ENCODE measurements around the gene DHX8. TPM values are rescaled to one million over a fixed set of nuclear protein-coding genes. Genes with fewer than 3 reads are reported as not detected.

DHX8 gene
- total RNA-seq, 2 donors from 2014 or later, result 37.2 to 43.6 TPM

DNA sequence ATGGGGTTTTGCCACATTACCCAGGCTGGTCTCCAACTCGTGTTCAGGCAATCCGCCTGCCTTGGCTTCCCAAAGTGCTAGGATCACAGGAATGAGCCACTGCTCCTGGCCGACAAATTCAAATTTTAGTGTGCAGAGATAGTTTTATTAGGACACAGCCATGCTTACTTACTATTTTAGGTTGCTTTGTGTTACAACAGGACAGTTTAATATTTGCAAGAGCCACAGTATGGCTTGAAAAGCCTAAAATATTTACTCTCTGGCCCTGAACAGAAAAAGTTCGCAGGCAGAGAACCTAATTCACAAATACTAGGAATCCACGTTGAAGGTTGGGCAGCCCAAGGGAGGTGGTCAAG lies 75.0 kb downstream of the DHX8 start:
- Histone ChIP-seq H3K4me1 (ENCODE audit: control insufficient read depth in 1 of 2, low read depth in 2 of 2) (no peaks in the 10 kb centered on the region), H3K27me3 (replicated peaks; ENCODE audit: insufficient read depth) (no peaks in the 10 kb centered on the region), H3K27ac (no peak overlapping the region), H3K9me3 (no peaks in the 10 kb centered on the region), H3K36me3 (no peaks in the 10 kb centered on the region), H3K4me3 (no peak overlapping the region)
- DNase-seq (ENCODE audit: low spot score) (no peak), ATAC-seq (ENCODE audit: insufficient number of reproducible peaks, low FRiP score, low read depth) (no peak)
- TF ChIP-seq, protein P1, sequence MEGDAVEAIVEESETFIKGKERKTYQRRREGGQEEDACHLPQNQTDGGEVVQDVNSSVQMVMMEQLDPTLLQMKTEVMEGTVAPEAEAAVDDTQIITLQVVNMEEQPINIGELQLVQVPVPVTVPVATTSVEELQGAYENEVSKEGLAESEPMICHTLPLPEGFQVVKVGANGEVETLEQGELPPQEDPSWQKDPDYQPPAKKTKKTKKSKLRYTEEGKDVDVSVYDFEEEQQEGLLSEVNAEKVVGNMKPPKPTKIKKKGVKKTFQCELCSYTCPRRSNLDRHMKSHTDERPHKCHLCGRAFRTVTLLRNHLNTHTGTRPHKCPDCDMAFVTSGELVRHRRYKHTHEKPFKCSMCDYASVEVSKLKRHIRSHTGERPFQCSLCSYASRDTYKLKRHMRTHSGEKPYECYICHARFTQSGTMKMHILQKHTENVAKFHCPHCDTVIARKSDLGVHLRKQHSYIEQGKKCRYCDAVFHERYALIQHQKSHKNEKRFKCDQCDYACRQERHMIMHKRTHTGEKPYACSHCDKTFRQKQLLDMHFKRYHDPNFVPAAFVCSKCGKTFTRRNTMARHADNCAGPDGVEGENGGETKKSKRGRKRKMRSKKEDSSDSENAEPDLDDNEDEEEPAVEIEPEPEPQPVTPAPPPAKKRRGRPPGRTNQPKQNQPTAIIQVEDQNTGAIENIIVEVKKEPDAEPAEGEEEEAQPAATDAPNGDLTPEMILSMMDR (IDR thresholded peaks at IDR 0.05), result no peak

- H3K27me3 ChIP-seq (replicated peaks; ENCODE audit: insufficient read depth), result no peaks in the 10 kb centered on the region
- no peak for DNase-seq (ENCODE audit: low spot score)
These were observed 75.5 kb downstream of the DHX8 start for GRCh38 chr17:43559161-43559816.

GRCh38 chr17:43560461-43561427 lies 77.0 kb downstream of the DHX8 start:
- TF ChIP-seq, protein P1 (IDR thresholded peaks at IDR 0.05), result no peak
- no peak for DNase-seq (ENCODE audit: low spot score)

More at GRCh38 chr17:43559161-43559816, 75.5 kb downstream of the DHX8 start:
- TF ChIP-seq, protein P1 (IDR thresholded peaks at IDR 0.05), result no peak
- no peaks in the 10 kb centered on the region for H3K9me3 ChIP-seq
- ATAC-seq (ENCODE audit: insufficient number of reproducible peaks, low FRiP score, low read depth), result no peak
- H3K27ac ChIP-seq, result no peak overlapping the region
- no peaks in the 10 kb centered on the region for H3K4me1 ChIP-seq (ENCODE audit: control insufficient read depth in 1 of 2, low read depth in 2 of 2)
- no peaks in the 10 kb centered on the region for H3K36me3 ChIP-seq
- no peak overlapping the region for H3K4me3 ChIP-seq

GRCh38 chr17:43562679-43563599 lies 79.2 kb downstream of the DHX8 start:
- no peak for DNase-seq (ENCODE audit: low spot score)
- TF ChIP-seq, protein P1 (IDR thresholded peaks at IDR 0.05), result no peak
- H3K27ac ChIP-seq, result no peak overlapping the region

More at GRCh38 chr17:43560461-43561427, 77.0 kb downstream of the DHX8 start:
- no peaks in the 10 kb centered on the region for H3K4me1 ChIP-seq (ENCODE audit: control insufficient read depth in 1 of 2, low read depth in 2 of 2)
- H3K27me3 ChIP-seq (replicated peaks; ENCODE audit: insufficient read depth), result no peaks in the 10 kb centered on the region
- ATAC-seq (ENCODE audit: insufficient number of reproducible peaks, low FRiP score, low read depth), result no peak
- no peaks in the 10 kb centered on the region for H3K36me3 ChIP-seq
- H3K9me3 ChIP-seq, result no peaks in the 10 kb centered on the region
- H3K4me3 ChIP-seq, result no peak overlapping the region
- no peak overlapping the region for H3K27ac ChIP-seq

More at GRCh38 chr17:43562679-43563599, 79.2 kb downstream of the DHX8 start:
- no peaks in the 10 kb centered on the region for H3K4me1 ChIP-seq (ENCODE audit: control insufficient read depth in 1 of 2, low read depth in 2 of 2)
- no peak overlapping the region for H3K4me3 ChIP-seq
- no peaks in the 10 kb centered on the region for H3K9me3 ChIP-seq
- no peak for ATAC-seq (ENCODE audit: insufficient number of reproducible peaks, low FRiP score, low read depth)
- H3K27me3 ChIP-seq (replicated peaks; ENCODE audit: insufficient read depth), result no peaks in the 10 kb centered on the region
- no peaks in the 10 kb centered on the region for H3K36me3 ChIP-seq
